Fibroblast of villous mesenchyme (primary cell): ENCODE results near the gene GPER1. TPM values are rescaled to one million over a fixed set of nuclear protein-coding genes. Genes with fewer than 3 reads are reported as not detected.
A peak's percentile ranks its signal among the peaks of the same experiment; 100 is the strongest.

ENCODE experiments used
- DNase-seq: peaks from one replicate; pipeline ENCODE4 v3.0.0-alpha.2; 2010; ENCODE audit warnings: low read depth
- H3K4me3 ChIP-seq: 2 replicates; pipeline ENCODE4 v1.5.1; 2011; ENCODE audit warnings: low read depth, mild to moderate bottlenecking, low read length
- CTCF ChIP-seq: IDR thresholded peaks from 2 replicates; pipeline ENCODE4 v1.5.1; 2012; ENCODE audit warnings: low read depth, mild to moderate bottlenecking, low read length; ENCODE audit not compliant: insufficient read depth
- total RNA-seq: library from RNA; depleted of rRNA; stranded (reverse); fragments of >200 nt; gene quantifications from 2 replicates; pipeline ENCODE4 v1.2.3, GENCODE V29; 2012

The GPER1 gene
- total RNA-seq, 1 donor: 2.6 TPM

- DNase-seq: peak; percentile 69
- TF ChIP-seq CTCF: no peak
- no peak overlapping the region for H3K4me3 ChIP-seq
Observed at GRCh38 chr7:1054861-1055450, 33.0 kb upstream of the GPER1 start.

GRCh38 chr7:1055491-1055955 is 32.4 kb upstream of the GPER1 start:
- no peak overlapping the region for H3K4me3 ChIP-seq
- DNase-seq: no peak
- no peak for TF ChIP-seq CTCF

GRCh38 chr7:1055956-1056784 is 31.7 kb upstream of the GPER1 start:
- DNase-seq: no peak
- TF ChIP-seq CTCF: no peak
- no peak overlapping the region for H3K4me3 ChIP-seq

- no peak for DNase-seq
- no peak for TF ChIP-seq CTCF
- no peak overlapping the region for H3K4me3 ChIP-seq
Observed at GRCh38 chr7:1056785-1057410, 31.0 kb upstream of the GPER1 start.

GRCh38 chr7:1057416-1058291 is 30.3 kb upstream of the GPER1 start:
- TF ChIP-seq CTCF: no peak
- no peak overlapping the region for H3K4me3 ChIP-seq
- DNase-seq: no peak

GRCh38 chr7:1058311-1058710 is 29.6 kb upstream of the GPER1 start:
- H3K4me3 ChIP-seq: no peak overlapping the region
- DNase-seq: no peak
- TF ChIP-seq CTCF: no peak
